Measurements from ENCODE around the gene ARHGEF35. TPM values are rescaled to one million over a fixed set of nuclear protein-coding genes. Genes with fewer than 3 reads are reported as not detected.
"Not testable (repeated sequence)": the region's sequence is repeated elsewhere in the genome, so short reads cannot be mapped to it uniquely, and the experiment has no call there.

Gene ARHGEF35
- total RNA-seq, 1 donor from 2014 or later = 1.1 TPM

DNA sequence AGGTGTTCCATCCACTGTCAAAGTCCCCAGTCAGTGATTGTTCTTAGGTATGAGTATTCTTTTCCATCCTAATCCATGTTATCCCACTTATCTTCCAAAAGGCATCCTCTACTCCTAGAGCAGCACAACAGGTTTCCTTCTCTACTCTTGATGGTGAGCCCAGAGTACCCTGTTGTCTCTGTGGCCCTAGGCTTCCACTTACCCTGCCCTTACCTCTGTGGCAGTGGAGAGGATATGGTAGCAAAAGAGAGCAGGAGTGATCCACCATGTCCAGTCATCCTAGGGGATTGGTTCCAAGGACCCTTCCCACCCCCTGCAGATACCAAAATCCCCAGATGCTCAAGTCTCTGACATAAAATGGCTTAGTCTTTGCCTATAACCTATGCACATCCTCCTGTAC, 21.6 kb upstream of the ARHGEF35 start:
- H3K9me3 Mint-ChIP-seq (ENCODE audit: unreplicated experiment); H3K36me3 Mint-ChIP-seq (ENCODE audit: unreplicated experiment); DNase-seq (ENCODE audit: extremely low spot score, unreplicated experiment); H3K27ac Mint-ChIP-seq (ENCODE audit: unreplicated experiment); H3K27me3 Mint-ChIP-seq (ENCODE audit: unreplicated experiment); H3K4me3 Mint-ChIP-seq (ENCODE audit: unreplicated experiment); H3K4me1 Mint-ChIP-seq (ENCODE audit: unreplicated experiment): not testable (repeated sequence)

GRCh38 chr7:144205306-144205705, 9.7 kb upstream of the ARHGEF35 start:
- not testable (repeated sequence) for H3K27ac Mint-ChIP-seq (ENCODE audit: unreplicated experiment); H3K4me3 Mint-ChIP-seq (ENCODE audit: unreplicated experiment); H3K4me1 Mint-ChIP-seq (ENCODE audit: unreplicated experiment); H3K27me3 Mint-ChIP-seq (ENCODE audit: unreplicated experiment); H3K9me3 Mint-ChIP-seq (ENCODE audit: unreplicated experiment); DNase-seq (ENCODE audit: extremely low spot score, unreplicated experiment); H3K36me3 Mint-ChIP-seq (ENCODE audit: unreplicated experiment)

DNA sequence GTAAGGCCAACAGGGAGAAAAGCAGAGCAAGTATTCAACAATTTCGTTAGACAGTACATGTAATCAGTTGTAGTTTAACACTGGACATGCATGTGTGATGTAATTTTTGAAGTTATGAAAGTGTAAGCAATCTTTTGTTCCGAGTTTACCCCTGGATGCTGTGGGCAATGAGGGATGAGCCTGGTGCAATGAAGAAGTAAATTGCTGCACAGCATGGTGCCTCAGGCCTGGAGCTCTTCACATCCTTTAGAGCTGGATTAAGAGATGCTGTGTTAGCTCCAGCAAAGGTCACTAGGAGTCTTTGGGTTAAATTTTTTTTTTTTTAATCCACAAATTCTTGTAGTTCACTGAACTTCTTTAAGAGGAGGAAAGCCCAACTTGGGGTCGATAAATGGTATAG, 7.5 kb upstream of the ARHGEF35 start:
- not testable (repeated sequence) for H3K4me1 Mint-ChIP-seq (ENCODE audit: unreplicated experiment); H3K9me3 Mint-ChIP-seq (ENCODE audit: unreplicated experiment); DNase-seq (ENCODE audit: extremely low spot score, unreplicated experiment); H3K27me3 Mint-ChIP-seq (ENCODE audit: unreplicated experiment); H3K4me3 Mint-ChIP-seq (ENCODE audit: unreplicated experiment); H3K27ac Mint-ChIP-seq (ENCODE audit: unreplicated experiment); H3K36me3 Mint-ChIP-seq (ENCODE audit: unreplicated experiment)

- not testable (repeated sequence) for H3K27me3 Mint-ChIP-seq (ENCODE audit: unreplicated experiment); H3K9me3 Mint-ChIP-seq (ENCODE audit: unreplicated experiment); H3K4me3 Mint-ChIP-seq (ENCODE audit: unreplicated experiment); H3K36me3 Mint-ChIP-seq (ENCODE audit: unreplicated experiment); H3K27ac Mint-ChIP-seq (ENCODE audit: unreplicated experiment); DNase-seq (ENCODE audit: extremely low spot score, unreplicated experiment); H3K4me1 Mint-ChIP-seq (ENCODE audit: unreplicated experiment)
Measured at GRCh38 chr7:144201978-144202377, 6.3 kb upstream of the ARHGEF35 start.

GRCh38 chr7:144198934-144199333, 3.3 kb upstream of the ARHGEF35 start:
- H3K4me1 Mint-ChIP-seq (ENCODE audit: unreplicated experiment); H3K36me3 Mint-ChIP-seq (ENCODE audit: unreplicated experiment); H3K4me3 Mint-ChIP-seq (ENCODE audit: unreplicated experiment): not testable (repeated sequence)

GRCh38 chr7:144194453-144194852, 1.2 kb downstream of the ARHGEF35 start:
- H3K9me3 Mint-ChIP-seq (ENCODE audit: unreplicated experiment); H3K36me3 Mint-ChIP-seq (ENCODE audit: unreplicated experiment); DNase-seq (ENCODE audit: extremely low spot score, unreplicated experiment); H3K4me1 Mint-ChIP-seq (ENCODE audit: unreplicated experiment); H3K27me3 Mint-ChIP-seq (ENCODE audit: unreplicated experiment); H3K4me3 Mint-ChIP-seq (ENCODE audit: unreplicated experiment); H3K27ac Mint-ChIP-seq (ENCODE audit: unreplicated experiment): not testable (repeated sequence)

More at GRCh38 chr7:144198934-144199333, 3.3 kb upstream of the ARHGEF35 start:
- not testable (repeated sequence) for H3K9me3 Mint-ChIP-seq (ENCODE audit: unreplicated experiment); H3K27me3 Mint-ChIP-seq (ENCODE audit: unreplicated experiment); DNase-seq (ENCODE audit: extremely low spot score, unreplicated experiment); H3K27ac Mint-ChIP-seq (ENCODE audit: unreplicated experiment)

- H3K4me3 Mint-ChIP-seq (ENCODE audit: unreplicated experiment); H3K27me3 Mint-ChIP-seq (ENCODE audit: unreplicated experiment); DNase-seq (ENCODE audit: extremely low spot score, unreplicated experiment); H3K27ac Mint-ChIP-seq (ENCODE audit: unreplicated experiment); H3K36me3 Mint-ChIP-seq (ENCODE audit: unreplicated experiment); H3K9me3 Mint-ChIP-seq (ENCODE audit: unreplicated experiment); H3K4me1 Mint-ChIP-seq (ENCODE audit: unreplicated experiment): not testable (repeated sequence)
Measured at GRCh38 chr7:144193782-144194181, 1.9 kb downstream of the ARHGEF35 start.

GRCh38 chr7:144188578-144189171, 7.0 kb downstream of the ARHGEF35 start:
- H3K27me3 Mint-ChIP-seq (ENCODE audit: unreplicated experiment); DNase-seq (ENCODE audit: extremely low spot score, unreplicated experiment); H3K36me3 Mint-ChIP-seq (ENCODE audit: unreplicated experiment); H3K27ac Mint-ChIP-seq (ENCODE audit: unreplicated experiment); H3K4me3 Mint-ChIP-seq (ENCODE audit: unreplicated experiment); H3K4me1 Mint-ChIP-seq (ENCODE audit: unreplicated experiment); H3K9me3 Mint-ChIP-seq (ENCODE audit: unreplicated experiment): not testable (repeated sequence)

DNA sequence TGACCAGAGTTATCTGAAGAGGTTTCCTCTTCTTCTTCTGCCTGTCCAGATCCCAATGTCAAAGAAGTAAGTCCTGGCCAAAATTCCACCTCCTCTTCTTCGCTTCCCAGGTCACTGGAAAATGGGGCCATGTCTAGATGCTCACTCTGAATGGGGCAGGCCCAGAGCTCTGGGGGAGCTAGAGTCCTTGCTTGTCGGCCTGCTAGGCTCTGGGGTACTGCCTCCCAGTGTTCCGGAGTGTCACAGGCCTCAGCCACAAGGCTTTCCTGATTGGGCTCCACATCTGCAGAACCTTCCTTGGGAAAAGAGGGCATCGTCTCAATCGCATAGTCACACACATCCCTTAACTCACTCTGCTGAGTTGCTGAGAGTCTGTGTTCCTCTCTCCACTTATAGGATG, 7.8 kb downstream of the ARHGEF35 start:
- not testable (repeated sequence) for H3K27ac Mint-ChIP-seq (ENCODE audit: unreplicated experiment); H3K4me1 Mint-ChIP-seq (ENCODE audit: unreplicated experiment); DNase-seq (ENCODE audit: extremely low spot score, unreplicated experiment); H3K27me3 Mint-ChIP-seq (ENCODE audit: unreplicated experiment); H3K36me3 Mint-ChIP-seq (ENCODE audit: unreplicated experiment); H3K4me3 Mint-ChIP-seq (ENCODE audit: unreplicated experiment); H3K9me3 Mint-ChIP-seq (ENCODE audit: unreplicated experiment)

DNA sequence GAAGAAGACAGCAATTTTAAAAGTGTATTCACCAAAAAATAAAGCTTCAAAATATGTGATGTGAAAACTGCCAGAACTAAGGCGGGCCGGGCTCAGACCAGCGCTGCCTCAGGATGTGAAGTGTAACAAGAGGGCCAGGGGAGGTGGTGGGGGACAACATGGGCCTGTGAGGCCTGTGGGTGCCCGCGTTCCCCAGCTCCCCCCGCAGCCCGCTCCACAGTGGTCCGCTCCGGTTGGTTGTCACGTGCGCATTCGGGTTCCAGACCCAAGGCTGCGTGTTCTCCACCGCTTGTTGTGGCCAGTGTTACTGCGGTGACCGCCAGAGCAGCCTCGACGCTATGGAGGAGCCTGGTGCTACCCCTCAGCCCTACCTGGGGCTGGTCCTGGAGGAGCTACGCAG, 12.5 kb downstream of the ARHGEF35 start, which contains the start of gene CTAGE4:
Gene CTAGE4, plus strand, starts transcription at position 301 of the 400 bp plus-strand sequence. Its CDS starts 38 bp downstream, at position 339.
- H3K4me1 Mint-ChIP-seq (ENCODE audit: unreplicated experiment); H3K27me3 Mint-ChIP-seq (ENCODE audit: unreplicated experiment): not testable (repeated sequence)

GRCh38 chr7:144179165-144179479, 16.5 kb downstream of the ARHGEF35 start:
- H3K4me3 Mint-ChIP-seq (ENCODE audit: unreplicated experiment); H3K36me3 Mint-ChIP-seq (ENCODE audit: unreplicated experiment); H3K27ac Mint-ChIP-seq (ENCODE audit: unreplicated experiment); DNase-seq (ENCODE audit: extremely low spot score, unreplicated experiment); H3K9me3 Mint-ChIP-seq (ENCODE audit: unreplicated experiment); H3K4me1 Mint-ChIP-seq (ENCODE audit: unreplicated experiment): not testable (repeated sequence)
- H3K27me3 Mint-ChIP-seq (ENCODE audit: unreplicated experiment) = peaks cover 14% of the 10 kb centered on the region

More for the DNA sequence above, 12.5 kb downstream of the ARHGEF35 start, which contains the start of gene CTAGE4:
- H3K27ac Mint-ChIP-seq (ENCODE audit: unreplicated experiment); H3K4me3 Mint-ChIP-seq (ENCODE audit: unreplicated experiment); DNase-seq (ENCODE audit: extremely low spot score, unreplicated experiment); H3K36me3 Mint-ChIP-seq (ENCODE audit: unreplicated experiment); H3K9me3 Mint-ChIP-seq (ENCODE audit: unreplicated experiment): not testable (repeated sequence)

Data from osteocyte (in vitro differentiated cells).